Hematopoietic multipotent progenitor cell treated with erythropoietin and hydrocortisone succinate and interleukin-3 and kit ligand, for 4 days (in vitro differentiated cells): Measurements from ENCODE around the gene DDOST.

Source experiments
- DNase-seq: peaks from one replicate; pipeline ENCODE4 v3.0.0-alpha.2; 2015

The DDOST gene

DNA sequence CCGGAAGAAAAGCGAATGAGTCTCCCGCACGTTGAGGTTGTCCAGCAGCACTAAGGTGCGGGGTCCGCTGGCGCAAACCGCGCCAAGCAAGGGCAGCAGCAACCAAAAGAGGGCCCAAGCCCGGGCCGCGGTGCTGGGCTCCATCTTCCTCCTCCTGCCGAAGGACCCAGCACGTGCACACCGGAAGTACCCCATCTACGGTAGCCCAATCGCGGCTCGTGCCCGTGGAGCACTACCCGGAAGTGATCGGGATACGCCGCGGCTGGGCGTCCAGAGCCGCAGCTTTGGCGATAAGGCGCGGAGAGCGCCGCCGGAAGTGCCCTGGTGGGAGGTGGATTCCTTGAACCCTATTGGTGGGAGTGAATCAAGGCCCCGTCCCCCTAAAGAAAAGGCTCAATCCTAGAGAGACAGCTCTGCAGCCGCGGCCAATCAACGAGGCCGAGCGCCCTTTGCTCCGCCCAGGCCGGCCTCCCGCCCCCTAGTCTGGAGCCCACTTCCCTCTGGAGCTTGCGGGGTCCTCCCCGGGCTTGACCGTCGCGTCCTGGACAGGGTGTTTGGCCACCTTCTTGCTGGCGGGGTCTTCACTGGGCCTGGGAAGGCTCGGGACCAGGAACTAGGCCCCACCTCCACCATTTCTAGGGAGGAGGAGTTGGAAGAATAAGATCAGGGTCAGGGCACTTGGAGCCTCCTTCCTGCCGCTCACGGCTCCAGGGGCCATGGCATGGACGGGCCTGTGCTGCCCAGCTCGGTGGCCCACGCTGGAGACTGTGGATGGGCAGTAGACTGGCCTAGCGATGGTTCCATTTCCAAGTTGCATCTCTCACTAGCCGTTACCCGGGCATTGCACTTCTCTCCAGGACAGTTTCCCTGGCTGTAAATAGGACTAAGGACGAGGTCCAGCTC lies at the start of gene DDOST:
TSS of gene DDOST (minus strand) at position 163 of the 903 bp plus-strand sequence. CDS start at position 144, 19 bp downstream.
- DNase-seq: peak; percentile 100

DNA sequence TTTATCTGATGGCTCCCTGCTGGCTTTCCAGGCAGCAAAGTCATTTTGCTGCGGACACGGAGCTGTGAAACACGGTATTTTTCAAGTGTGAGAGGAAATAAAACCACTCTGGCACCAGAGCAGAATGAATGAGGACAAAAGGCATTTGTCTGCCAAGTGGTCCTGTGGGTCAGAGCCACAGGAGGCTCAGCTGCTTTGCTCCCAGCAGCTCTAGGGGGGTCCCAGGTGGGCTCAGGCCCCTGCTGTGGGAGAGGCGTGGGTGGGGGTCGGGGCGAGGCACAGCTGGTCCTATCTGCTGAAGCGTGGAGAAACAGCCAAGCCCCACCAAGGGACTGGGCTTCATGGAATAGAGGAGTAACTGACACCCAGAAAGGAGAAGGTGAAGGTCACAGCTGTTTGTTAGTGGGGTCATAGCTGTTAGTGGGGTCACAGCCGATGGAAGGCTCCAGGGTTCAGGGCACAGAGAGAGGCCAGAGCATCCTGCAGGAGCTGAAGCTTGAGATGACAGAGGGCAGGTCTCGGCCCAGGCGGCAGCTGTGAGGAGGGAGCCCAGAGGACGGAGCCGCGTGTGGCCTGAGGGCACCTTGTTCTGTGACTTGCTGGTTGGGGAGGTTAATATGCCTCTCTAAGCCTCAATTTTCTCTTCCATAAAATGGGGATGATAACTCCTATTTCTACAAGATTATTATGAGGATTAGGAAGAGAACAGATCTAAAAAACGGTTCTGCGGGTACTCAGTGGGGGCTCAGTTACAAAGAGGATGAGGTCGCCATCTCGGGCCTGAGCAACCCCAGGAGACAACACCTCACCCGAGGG lies 49.5 kb upstream of the DDOST start:
- DNase-seq: no peak

DNA sequence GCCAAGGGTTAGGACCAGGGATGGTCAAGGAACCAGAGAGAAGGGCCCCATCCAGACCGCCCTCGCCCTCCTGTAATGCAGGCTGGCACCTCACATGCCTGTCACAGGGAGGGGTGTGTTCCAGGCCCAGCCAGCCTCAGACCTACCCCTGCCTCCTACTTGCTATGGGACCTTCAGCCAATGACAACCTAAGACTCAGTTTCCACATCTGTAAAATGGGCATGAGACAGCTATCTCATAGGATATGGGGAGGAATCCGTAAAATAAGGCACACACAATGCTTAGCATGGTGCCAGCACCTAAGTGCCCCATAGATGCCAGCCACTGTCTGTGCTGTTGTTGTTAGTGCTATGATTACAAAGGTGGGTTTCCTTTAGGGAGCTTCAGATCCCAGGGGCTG lies 48.7 kb upstream of the DDOST start:
- DNase-seq: no peak

DNA sequence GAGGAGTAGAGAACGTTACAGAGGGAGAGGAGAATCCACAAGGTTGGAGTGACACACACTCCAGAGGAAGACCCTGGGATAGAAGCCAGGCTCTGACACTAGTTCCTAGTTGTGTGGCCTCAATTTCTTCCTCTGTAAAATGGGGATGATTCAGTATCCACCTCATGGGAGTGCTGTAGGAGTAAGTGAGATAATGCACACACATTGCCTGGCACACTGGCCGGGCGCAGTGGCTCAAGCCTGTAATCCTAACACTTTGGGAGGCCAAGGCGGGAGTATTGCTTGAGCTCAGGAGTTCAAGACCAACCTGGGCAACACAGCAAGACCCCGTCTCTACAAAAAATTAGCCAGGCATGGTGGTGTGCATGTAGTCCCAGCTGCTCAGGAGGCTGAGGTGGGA lies 47.7 kb upstream of the DDOST start:
- DNase-seq: no peak

DNA sequence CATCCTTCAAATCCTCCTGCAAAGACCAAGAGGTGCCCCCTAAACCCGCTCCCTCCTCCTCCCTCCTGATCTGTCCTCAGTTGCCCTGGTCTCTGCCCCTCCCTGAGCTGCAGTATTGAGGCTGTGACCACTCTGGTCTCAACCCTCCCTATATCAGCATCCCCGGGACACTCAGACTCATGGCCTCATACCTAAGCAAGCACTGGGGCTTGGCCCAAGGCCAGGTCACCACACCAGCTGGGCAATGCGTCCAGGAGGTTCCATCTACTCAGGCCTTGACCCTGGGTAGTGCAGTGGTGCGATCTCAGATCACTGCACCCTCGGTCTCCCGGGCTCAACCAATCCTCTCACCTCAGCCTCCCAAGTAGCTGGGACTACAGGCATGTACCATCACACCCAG lies 46.9 kb upstream of the DDOST start:
- DNase-seq: no peak

DNA sequence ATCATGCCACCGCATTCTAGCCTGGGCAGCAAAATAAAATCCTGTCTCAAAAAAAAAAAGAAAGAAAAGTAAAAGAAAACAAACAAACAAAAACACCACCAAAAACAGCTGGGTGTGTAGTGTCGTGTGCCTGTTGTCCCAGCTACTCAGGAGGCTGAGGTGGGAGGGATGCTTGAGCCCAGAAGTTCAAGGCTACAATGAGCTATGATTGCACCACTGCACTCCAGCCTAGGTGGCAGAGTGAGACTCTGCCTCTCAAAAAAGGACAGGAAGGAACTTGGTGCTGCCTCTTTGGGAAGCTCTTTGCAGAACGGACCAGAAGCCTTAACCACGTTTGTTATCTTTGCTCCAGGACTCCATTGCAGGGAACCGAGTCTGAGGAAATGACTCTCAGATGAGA lies 45.7 kb upstream of the DDOST start:
- DNase-seq: no peak

DNA sequence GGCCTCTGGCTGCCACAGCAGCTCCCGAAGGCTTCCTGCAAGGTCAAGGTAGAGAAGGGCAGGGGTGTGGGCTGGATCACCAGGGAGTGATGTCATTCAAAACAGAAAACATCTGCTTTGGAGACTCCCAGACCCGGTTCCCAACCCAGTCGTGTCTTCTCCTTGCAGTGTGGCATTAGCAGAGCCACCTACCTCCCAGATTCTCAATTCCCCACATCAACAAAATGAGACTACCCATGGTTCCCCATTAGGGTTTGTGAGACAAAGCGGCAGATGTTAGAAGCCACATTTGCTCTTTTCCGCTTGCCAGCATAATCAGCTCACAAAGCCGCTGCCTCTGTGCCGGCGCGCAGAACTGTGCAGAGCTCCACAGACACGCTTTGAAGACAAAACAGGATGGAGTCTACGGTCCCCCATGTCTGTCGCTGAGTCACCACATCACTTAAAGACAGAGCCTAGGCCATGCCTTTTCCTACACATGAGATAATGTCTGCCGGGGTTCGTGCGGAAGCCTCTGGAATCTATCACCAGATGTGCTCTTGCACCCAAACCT lies 44.1 kb upstream of the DDOST start:
- DNase-seq: no peak

DNA sequence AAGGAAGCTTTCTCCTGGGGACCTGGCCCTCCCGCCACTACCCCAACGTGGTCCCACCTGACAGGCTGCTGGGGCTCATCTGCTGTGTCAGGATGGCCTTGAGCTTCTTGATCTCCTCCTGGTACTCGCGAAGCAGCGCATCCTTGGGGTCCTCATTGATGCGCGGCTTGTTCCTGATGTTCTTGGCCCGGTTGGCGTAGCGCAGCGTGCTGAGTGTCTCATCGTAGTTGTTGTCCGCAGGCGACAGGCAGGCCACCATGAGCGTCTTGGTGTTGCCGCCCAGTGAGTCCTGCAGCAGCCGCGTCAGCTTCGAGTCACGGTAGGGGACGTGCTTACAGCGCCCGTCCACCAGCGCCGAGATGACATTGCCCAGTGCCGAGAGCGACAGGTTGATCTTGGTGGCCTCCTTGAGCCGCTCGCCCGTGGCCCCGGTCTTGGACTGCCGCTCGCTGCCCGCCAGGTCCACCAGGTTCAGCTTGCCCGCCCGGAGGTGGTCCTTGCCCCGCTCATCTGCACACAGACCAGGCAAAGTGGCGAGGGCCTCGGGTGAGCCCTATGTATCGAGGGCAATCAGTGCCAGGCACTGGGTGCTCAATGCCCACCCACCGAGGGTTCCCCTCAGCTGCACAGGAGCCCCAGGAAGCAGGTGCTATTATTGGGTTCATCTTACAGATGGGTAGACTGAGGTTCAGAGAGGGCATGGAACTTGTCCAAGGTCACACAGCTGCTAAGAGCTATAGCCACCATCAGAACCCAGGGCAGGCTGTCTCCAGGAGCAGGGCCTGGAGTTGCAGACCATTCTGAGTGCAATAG lies 43.4 kb upstream of the DDOST start:
- no peak for DNase-seq

DNA sequence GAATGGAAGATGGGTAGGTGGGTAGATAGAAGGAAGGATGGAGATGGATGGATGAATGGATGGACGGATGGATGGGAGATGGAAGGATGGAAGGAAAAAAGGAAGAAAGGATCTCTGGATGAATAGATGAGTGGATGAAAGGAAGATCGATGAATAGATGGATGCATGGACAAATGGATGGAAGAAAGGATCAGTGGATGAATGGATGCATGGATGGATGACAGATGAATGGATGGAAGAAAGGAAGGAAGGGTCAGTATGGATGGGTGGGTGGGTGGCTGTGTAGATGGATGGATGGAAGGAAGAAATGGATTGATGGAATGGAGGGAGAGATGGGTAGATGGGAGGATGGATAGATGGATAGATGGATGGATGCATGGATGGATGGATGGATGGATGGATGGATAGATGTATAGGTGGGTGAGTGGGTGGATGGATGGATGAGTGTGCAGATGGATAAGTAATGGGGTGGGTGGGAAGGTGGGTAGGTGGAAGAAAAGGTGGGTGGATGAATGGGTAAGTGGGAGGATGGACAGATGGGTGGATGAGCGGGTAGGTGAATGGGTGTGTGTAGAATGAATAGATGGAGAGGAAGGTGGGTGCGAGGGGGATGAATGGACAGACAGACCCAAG lies 42.1 kb upstream of the DDOST start:
- no peak for DNase-seq

DNA sequence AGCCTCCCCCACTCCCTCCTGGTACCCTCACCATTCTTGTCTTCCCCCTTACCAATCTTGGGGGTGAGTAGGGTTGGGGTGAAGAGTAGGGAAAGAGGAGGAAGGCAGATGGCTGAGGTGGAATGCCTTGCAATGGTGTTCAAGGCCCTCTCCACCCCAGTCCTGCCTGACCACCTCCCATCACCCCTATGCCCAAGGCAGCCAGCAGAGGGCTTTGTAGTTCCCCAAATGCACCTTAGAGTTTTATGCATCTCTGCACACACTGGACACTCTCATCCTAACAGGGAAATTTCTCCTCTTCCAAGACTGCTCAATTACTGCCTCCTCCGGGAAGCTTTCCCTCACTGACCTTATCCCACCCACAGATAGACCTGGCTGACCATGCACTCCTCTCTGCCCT lies 41.2 kb upstream of the DDOST start:
- peak; percentile 42 for DNase-seq

DNA sequence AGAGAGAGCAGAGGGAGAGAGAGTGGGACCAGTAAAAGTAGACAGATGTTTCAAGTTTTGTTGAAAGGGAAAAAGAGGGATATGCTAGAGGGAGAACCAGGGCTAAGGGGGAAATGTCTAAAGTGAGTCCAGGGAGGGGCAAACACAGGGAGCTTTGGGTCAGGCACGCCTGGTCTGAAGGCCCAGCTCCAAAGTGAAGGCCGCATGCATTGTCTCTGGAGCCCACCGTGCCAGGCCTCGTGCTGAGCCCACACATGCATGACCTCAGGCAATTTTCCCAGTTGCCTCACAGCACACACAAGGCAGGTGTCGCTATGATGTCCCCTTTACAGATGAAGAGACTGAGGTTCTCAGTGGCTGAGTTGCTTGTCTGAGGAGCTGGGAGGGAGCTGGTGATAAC lies 40.7 kb upstream of the DDOST start:
- DNase-seq: no peak

DNA sequence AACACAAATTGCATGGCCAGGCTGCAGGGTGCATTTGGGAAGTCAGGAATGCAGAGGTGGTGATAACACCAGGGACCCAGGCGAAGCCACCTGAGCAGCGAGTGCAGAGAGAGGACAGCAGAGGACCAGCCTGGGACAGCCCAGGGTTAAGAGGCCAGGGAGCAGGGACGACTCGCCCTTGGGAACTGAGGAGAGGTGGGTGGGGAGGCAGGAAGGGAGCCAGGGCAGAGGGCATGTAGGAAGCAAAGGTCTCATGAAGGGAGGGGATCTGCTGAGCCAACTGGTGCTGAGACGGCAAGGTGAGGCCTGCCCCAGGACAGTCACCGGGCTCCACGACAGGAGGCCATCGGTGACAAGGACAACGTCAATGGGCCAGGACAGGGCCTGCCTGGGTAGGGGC lies 40.3 kb upstream of the DDOST start:
- DNase-seq: no peak

DNA sequence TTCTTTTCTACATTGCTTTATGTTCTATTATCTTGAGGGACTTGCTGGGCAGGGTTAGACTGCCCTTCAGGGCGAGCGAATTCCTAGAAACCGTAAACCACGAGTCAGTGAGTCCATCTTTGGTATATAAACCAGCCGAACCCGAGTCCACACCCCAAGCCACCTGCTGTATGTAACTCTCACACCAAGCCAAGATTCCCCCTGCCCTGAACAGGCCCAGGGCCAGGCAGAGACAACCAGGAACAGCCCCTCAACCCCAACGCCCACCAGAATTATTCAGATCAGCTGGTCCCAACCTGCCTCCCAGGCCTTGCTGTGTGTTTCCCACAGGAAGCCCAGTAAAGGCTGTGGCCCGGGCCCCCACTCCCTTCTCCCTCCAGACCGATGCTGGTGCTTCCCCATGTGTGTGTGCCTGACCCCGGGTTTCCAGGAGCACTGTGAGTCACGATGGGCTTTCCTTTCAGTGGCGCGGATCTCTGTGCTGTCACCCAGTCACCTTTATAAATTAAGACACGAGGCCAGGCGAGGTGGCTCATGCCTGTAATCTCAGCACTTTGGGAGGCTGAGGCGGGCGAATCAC lies 39.6 kb upstream of the DDOST start:
- DNase-seq: no peak

DNA sequence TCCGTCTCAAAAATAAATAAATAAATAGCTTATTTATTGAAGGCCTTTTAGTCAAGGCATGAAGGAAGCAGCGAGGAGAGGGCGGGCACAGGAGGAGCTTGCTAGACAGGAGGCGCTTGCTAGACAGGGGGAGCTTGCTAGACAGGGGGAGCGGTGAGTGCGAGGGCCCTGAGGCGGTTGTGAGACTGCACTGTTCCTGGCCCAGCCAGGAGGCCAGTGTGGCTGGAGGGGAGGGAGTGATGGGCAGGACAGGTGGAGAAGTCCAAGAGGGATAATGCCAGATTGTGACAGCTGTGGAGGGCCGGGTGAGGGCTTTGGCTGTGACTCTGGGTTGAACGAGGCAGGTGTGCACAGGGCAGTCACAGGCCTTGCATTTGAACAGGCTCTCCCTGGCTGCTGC lies 38.4 kb upstream of the DDOST start:
- no peak for DNase-seq

DNA sequence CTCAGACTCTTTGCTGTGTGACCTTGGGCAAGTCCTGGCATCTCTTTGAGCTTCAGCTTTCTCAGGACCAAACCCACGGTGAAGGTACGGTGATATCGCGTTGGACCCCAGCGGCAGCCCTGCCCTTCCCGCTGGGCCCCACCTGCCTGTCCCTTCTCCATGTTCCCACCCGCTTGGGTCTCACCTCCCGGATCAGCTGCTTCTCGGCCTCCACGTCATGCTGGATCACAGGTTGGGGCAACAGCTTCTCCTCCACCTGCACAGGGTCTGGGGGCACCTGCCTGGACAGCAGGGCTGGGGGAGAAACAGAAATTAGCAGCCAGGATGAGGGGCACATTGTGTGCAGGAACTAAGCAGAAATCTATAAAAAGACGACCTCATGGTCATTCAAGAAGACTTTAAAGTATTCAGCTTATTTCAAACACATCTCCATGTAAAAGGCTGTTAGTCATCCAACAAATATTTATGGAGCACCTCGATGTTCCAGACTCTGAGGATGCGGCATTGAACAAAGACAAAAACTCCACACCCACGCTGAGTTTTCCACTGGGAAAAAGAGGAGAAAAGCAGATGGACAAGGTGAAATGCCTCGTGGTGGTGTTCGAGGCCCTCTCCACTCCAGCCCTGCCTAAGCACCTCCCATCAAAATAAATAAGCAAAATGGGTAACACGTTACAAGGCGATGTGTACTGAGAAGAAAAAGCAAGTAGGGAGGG lies 37.2 kb upstream of the DDOST start:
- DNase-seq: no peak

DNA sequence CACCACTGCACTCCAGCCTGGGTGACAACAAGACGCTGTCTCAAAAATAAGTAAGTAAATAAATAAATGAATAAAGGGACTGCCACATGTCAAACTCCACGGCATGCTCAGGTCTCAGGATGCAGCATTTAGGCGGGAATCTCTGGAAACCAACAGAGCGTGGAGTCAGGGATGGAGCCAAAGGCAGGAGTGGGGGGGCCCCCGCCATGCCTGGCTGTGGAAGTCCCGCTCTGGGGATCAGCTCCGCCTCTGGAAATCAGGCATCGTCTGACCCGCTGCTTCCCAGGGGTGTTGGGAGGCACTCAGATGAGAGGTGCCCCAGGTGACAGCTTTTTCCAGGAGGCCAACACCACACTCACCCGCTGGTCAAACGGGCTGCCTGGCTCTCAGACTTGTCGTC lies 36.4 kb upstream of the DDOST start:
- no peak for DNase-seq

DNA sequence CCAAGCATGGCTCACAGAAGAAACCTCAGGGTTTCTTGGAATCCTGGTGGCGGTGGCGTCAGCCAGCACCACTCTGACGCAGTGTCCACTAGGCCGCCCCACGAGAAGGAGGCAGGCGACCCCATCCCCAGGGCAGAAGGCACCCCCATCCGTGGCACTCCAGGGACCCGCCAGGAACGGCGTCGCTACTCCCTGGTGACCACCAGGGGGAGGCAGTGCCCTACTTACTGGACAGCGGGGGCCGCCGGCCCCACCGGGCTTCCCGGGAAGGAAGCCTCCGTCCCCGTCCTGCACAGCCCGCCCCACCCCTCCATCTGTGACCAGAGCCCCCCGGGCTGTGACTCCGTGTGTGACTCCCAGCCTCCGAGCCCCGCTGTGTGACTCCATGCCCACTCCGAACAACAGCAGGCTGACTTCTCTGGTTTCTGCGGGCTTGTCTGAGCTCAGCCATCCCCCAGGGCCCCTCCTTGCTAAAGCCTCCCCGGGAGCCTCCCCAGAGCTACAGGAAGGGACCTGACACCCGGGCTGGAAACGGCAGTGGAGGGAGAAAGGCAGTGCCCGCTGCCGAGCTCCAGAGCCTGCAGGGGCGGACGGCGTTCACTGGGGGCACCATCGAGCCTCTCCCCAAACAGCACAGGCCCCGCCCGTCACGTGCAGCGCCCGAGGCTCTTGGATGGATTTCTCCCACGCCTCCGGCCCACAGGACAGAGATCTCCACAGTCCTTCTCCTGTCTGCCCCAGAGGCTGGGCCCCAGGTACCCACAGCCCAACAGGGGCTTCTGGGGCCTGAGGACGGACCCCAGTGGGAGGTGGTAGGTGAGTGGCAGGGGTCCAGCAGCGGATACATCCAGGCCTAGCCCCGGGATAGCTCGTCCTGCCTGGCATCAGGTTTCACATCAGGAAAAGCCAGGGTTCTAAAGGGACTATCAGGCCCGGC lies 35.5 kb upstream of the DDOST start:
- DNase-seq: peak; percentile 94

DNA sequence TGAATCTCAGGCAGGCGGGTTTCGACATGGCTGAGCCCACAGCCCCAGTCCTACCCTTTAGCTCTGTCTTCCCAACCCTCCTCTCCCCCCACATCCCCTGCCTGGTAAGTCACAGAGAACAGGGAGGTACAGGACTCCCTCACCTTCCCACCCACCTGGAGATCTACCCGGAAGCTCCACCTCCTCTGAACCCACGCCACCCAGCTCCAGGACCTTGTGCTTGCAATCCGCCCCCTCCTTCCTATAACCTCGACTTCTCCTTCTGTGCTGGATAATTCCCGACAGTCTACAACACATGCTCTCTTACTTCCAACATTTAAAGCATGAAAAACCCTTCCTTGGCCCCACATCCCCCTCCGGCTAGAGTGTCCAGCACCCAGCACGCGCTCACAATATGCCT lies 34.3 kb upstream of the DDOST start:
- DNase-seq: no peak

DNA sequence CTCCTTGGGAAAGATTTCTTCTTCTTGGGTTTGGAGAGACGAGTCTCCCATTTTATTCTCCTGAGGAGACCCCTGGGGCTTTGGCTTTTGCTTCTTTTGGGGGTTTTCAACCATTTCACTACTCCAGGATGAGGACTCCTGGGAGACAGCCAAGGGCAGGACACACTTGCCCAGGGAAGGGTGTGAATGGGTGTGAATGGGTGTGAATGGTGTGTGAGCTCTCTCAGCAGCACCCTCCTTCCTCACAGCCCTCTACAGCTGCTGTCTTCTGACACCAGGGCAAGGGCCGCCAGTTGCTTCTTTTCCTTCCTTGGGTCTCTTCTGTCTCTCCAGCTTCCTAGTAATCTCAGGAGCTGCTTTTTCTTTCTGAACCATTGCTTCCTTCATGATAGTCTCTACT lies 32.5 kb upstream of the DDOST start:
- no peak for DNase-seq

DNA sequence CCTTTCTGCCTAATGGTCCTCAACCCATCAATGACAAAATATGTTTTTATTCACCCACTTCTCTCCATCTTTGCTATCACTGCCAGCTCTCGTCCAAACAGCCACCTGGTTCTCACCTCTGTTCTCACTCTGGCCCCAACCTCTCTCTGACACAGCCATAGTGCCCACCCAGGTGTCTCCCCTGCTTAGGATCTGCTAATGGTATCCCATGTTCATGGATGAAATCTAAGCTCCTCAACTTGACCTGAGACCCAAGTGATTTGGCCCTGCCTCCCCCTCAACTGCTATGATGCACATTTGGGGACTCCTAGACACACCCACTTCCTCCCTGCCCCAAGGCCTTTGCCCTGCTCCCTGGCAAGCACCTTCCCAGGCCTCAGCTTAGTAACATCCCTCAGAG lies 30.7 kb upstream of the DDOST start:
- DNase-seq: no peak
